MCF 10A (cell line): ENCODE data around the gene IFT122. TPM values are rescaled to one million over a fixed set of nuclear protein-coding genes. Genes with fewer than 3 reads are reported as not detected.

Experiments
- BruUV-seq: library from RNA; stranded (reverse); fragments of 400-500 nt; replicated peaks from 2 replicates; lab custom pipeline; 2021; lab: Mats Ljungman, UMichigan
- CTCF ChIA-PET: fragments of 300-600 bp; sonication (Branson Sonifier 250); formaldehyde crosslinking; extraction: SDS; loops from one replicate; lab custom pipeline; 2021; ENCODE audit warnings: antibody characterized with exemption, inconsistent platforms; lab: Yijun Ruan, JAX
- POLR2A ChIA-PET: fragments of 300-600, 350-650 bp; sonication (Branson Sonifier 250); formaldehyde crosslinking; extraction: SDS; loops from one replicate; lab custom pipeline; 2020; ENCODE audit warnings: antibody characterized with exemption, inconsistent platforms; lab: Yijun Ruan, JAX
- DNase-seq: peaks from one replicate; pipeline ENCODE4 v3.0.0-alpha.2; 2018; ENCODE audit not compliant: unreplicated experiment
- H3K27ac Mint-ChIP-seq: one replicate; pipeline ENCODE4 v1.8.0; 2022; ENCODE audit warnings: mild to moderate bottlenecking, low read depth, mixed read lengths; ENCODE audit not compliant: unreplicated experiment
- H3K27me3 Mint-ChIP-seq: one replicate; pipeline ENCODE4 v1.8.0; 2022; ENCODE audit warnings: mixed read lengths; ENCODE audit not compliant: insufficient read depth, unreplicated experiment
- H3K36me3 Mint-ChIP-seq: one replicate; pipeline ENCODE4 v1.8.0; 2022; ENCODE audit warnings: mild to moderate bottlenecking, moderate library complexity, mixed read lengths; ENCODE audit not compliant: insufficient read depth, unreplicated experiment
- H3K4me1 Mint-ChIP-seq: one replicate; pipeline ENCODE4 v1.8.0; 2022; ENCODE audit warnings: mixed read lengths; ENCODE audit not compliant: insufficient read depth, unreplicated experiment
- H3K4me3 Mint-ChIP-seq: one replicate; pipeline ENCODE4 v1.8.0; 2022; ENCODE audit warnings: mild to moderate bottlenecking, moderate library complexity, mixed read lengths; ENCODE audit not compliant: unreplicated experiment
- H3K9me3 Mint-ChIP-seq: one replicate; pipeline ENCODE4 v1.8.0; 2022; ENCODE audit warnings: mixed read lengths; ENCODE audit not compliant: unreplicated experiment
- CTCF ChIP-seq: fragments of 200-600 bp; IDR thresholded peaks from one replicate; pipeline ENCODE4 v1.8.0; 2022; ENCODE audit warnings: antibody characterized with exemption, mild to moderate bottlenecking; ENCODE audit not compliant: unreplicated experiment
- intact Hi-C: fragments of 100-400 bp; cut with micrococcal nuclease; formaldehyde crosslinking; loops from 2 replicates; pipeline ENCODE4 v1.14.1; 2022
- total RNA-seq: library from RNA; stranded (reverse); gene quantifications from 2 replicates; pipeline ENCODE4 v1.2.3, GENCODE V29; 2022

IFT122 gene
- total RNA-seq, 1 experiment from 2014 or later: 21.0 TPM

- no peak for TF ChIP-seq CTCF
These were observed 77.5 kb downstream of the IFT122 start for GRCh38 chr3:129517516-129517915.

GRCh38 chr3:129518038-129518561 is 78.1 kb downstream of the IFT122 start:
- H3K27ac Mint-ChIP-seq: no peak overlapping the region
- TF ChIP-seq CTCF: no peak
- ChIA-PET CTCF (no interaction called here), POLR2A (interaction anchor here (0.6 kb wide), 1 partner anchor 316 kb away, joined by 3 read pairs; no protein-coding TSS in a partner anchor)
- H3K9me3 Mint-ChIP-seq: no peaks in the 10 kb centered on the region
- H3K4me1 Mint-ChIP-seq: no peaks in the 10 kb centered on the region
- H3K36me3 Mint-ChIP-seq: peaks cover 5% of the 10 kb centered on the region
- H3K4me3 Mint-ChIP-seq: no peak overlapping the region
- intact Hi-C loops: no loop called here
- DNase-seq: no peak
- H3K27me3 Mint-ChIP-seq: no peaks in the 10 kb centered on the region
- BruUV-seq: no TSS peak

More at GRCh38 chr3:129517516-129517915, 77.5 kb downstream of the IFT122 start:
- Mint-ChIP-seq H3K9me3 (no peaks in the 10 kb centered on the region), H3K4me3 (no peak overlapping the region), H3K4me1 (no peaks in the 10 kb centered on the region), H3K27ac (no peak overlapping the region), H3K27me3 (no peaks in the 10 kb centered on the region), H3K36me3 (peaks cover 10% of the 10 kb centered on the region)
- intact Hi-C loops: no loop called here
- CTCF ChIA-PET: no interaction called here
- DNase-seq: no peak
- POLR2A ChIA-PET: interaction anchor here (0.6 kb wide), 1 partner anchor 317 kb away, joined by 3 read pairs; no protein-coding TSS in a partner anchor
- no TSS peak for BruUV-seq

- Mint-ChIP-seq H3K27me3 (no peaks in the 10 kb centered on the region), H3K4me3 (no peak overlapping the region), H3K4me1 (no peaks in the 10 kb centered on the region), H3K36me3 (peaks cover 5% of the 10 kb centered on the region), H3K27ac (no peak overlapping the region), H3K9me3 (no peaks in the 10 kb centered on the region)
- no peak for TF ChIP-seq CTCF
- DNase-seq: no peak
- no TSS peak for BruUV-seq
- ChIA-PET POLR2A (no interaction called here), CTCF (interaction anchor here (0.6 kb wide), 1 partner anchor 290 kb away, joined by 3 read pairs; no protein-coding TSS in a partner anchor)
- intact Hi-C loops: no loop called here
These were observed 78.6 kb downstream of the IFT122 start for GRCh38 chr3:129518581-129518980.

DNA sequence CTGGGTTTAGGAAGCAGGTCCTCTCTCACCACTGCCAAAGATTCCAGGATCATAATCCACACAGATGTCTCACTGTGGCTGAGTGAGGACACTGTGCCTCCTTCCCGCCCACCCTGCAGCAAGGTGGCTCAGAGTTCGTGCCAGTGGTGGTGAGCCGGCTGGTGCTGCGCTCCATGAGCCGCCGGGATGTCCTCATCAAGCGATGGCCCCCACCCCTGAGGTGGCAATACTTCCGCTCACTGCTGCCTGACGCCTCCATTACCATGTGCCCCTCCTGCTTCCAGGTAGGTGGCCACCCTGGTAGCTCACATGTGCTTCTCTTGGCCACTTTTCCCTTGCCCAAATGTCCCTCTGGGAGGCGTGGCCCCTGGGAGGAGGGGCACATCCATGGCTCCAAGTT is 79.4 kb downstream of the IFT122 start:
- no peaks in the 10 kb centered on the region for H3K4me1 Mint-ChIP-seq
- intact Hi-C loops: no loop called here
- H3K4me3 Mint-ChIP-seq: no peak overlapping the region
- POLR2A ChIA-PET: no interaction called here
- H3K9me3 Mint-ChIP-seq: no peaks in the 10 kb centered on the region
- no peak for TF ChIP-seq CTCF
- H3K27ac Mint-ChIP-seq: no peak overlapping the region
- no peaks in the 10 kb centered on the region for H3K27me3 Mint-ChIP-seq
- no TSS peak for BruUV-seq
- DNase-seq: no peak
- CTCF ChIA-PET: interaction anchor here (0.6 kb wide), 1 partner anchor 11 kb away, joined by 3 read pairs; no protein-coding TSS in a partner anchor
- H3K36me3 Mint-ChIP-seq: peaks cover 5% of the 10 kb centered on the region
